GM12878 (cell line): ENCODE measurements around the gene CCDC110. TPM values are rescaled to one million over a fixed set of nuclear protein-coding genes. Genes with fewer than 3 reads are reported as not detected.

ENCODE experiments used
- CHD4 ChIP-seq: fragments of 200-600 bp; sonication (generic); IDR thresholded peaks from 2 replicates; pipeline ENCODE4 v1.6.1; 2016; ENCODE audit warnings: mild to moderate bottlenecking
- ESRRA ChIP-seq: IDR thresholded peaks from 2 replicates; pipeline ENCODE4 v1.6.1; 2012; ENCODE audit warnings: mild to moderate bottlenecking, low read length, improper control_type of control experiment
- ETV6 ChIP-seq, 2 experiments: fragments of 450-650 bp in 1 of 2; IDR thresholded peaks in 1 of 2; conservative IDR thresholded peaks in 1 of 2; 2 replicates each; pipeline ENCODE4 v1.6.1; 2014; ENCODE audit warnings: antibody characterized with exemption in 1 of 2, borderline replicate concordance in 1 of 2, low read depth in 1 of 2, mild to moderate bottlenecking in 1 of 2, moderate library complexity in 1 of 2
- GATAD2B ChIP-seq: fragments of 450-650 bp; conservative IDR thresholded peaks from 2 replicates; pipeline ENCODE4 v1.6.1; 2017; ENCODE audit warnings: low read depth, mild to moderate bottlenecking, moderate library complexity
- HCFC1 ChIP-seq: fragments of 150-350 bp; IDR thresholded peaks from 2 replicates; pipeline ENCODE4 v1.6.1; 2014; ENCODE audit warnings: low read length
- HDAC6 ChIP-seq: fragments of 200-600 bp; sonication (generic); IDR thresholded peaks from one replicate; pipeline ENCODE4 v1.8.0; 2017; ENCODE audit warnings: antibody characterized with exemption; ENCODE audit not compliant: unreplicated experiment
- HDGF ChIP-seq: fragments of 450-650 bp; IDR thresholded peaks from 2 replicates; pipeline ENCODE4 v1.6.1; 2016; ENCODE audit warnings: antibody characterized with exemption
- KDM1A ChIP-seq: fragments of 200-600 bp; sonication (generic); IDR thresholded peaks from 2 replicates; pipeline ENCODE4 v1.6.1; 2016; ENCODE audit warnings: borderline replicate concordance
- KLF5 ChIP-seq: fragments of 450-650 bp; IDR thresholded peaks from 2 replicates; pipeline ENCODE4 v1.6.1; 2014; ENCODE audit warnings: mild to moderate bottlenecking; ENCODE audit not compliant: partially characterized antibody
- MXI1 ChIP-seq: fragments of 150-350 bp; IDR thresholded peaks from 2 replicates; pipeline ENCODE4 v1.6.1; 2011; ENCODE audit warnings: low read depth, mild to moderate bottlenecking, inconsistent platforms, low read length, improper control_type of control experiment
- NBN ChIP-seq: fragments of 450-650 bp; IDR thresholded peaks from 2 replicates; pipeline ENCODE4 v1.6.1; 2016
- NFIC ChIP-seq: IDR thresholded peaks from 2 replicates; pipeline ENCODE4 v1.6.1; 2012; ENCODE audit warnings: low read depth, mild to moderate bottlenecking, inconsistent platforms, low read length, moderate library complexity
- NR2C2 ChIP-seq: IDR thresholded peaks from 2 replicates; pipeline ENCODE4 v1.6.1; 2011; ENCODE audit warnings: borderline replicate concordance, low read depth; ENCODE audit not compliant: control insufficient read depth, insufficient read length
- POLR2AphosphoS2 ChIP-seq: IDR thresholded peaks from 2 replicates; pipeline ENCODE4 v1.6.1; 2011; ENCODE audit warnings: low read depth, mild to moderate bottlenecking, low read length, improper control_type of control experiment, moderate library complexity
- RFX5 ChIP-seq: IDR thresholded peaks from 2 replicates; pipeline ENCODE4 v1.6.1; 2011; ENCODE audit warnings: low read depth, low read length, improper control_type of control experiment
- SIX5 ChIP-seq: IDR thresholded peaks from 2 replicates; pipeline ENCODE4 v1.6.1; 2011; ENCODE audit warnings: mild to moderate bottlenecking, low read depth, low read length, moderate library complexity; ENCODE audit not compliant: severe bottlenecking
- SPI1 ChIP-seq: IDR thresholded peaks from 2 replicates; pipeline ENCODE4 v1.6.1; 2011; ENCODE audit warnings: low read depth, mild to moderate bottlenecking, low read length, moderate library complexity, borderline replicate concordance; ENCODE audit not compliant: insufficient read depth
- SREBF1 ChIP-seq: IDR thresholded peaks from 2 replicates; pipeline ENCODE4 v1.6.1; 2012; ENCODE audit warnings: mild to moderate bottlenecking, low read length
- YBX1 ChIP-seq: fragments of 450-650 bp; IDR thresholded peaks from 2 replicates; pipeline ENCODE4 v1.6.1; 2016; ENCODE audit warnings: antibody characterized with exemption
- YY1 ChIP-seq: IDR thresholded peaks from 2 replicates; pipeline ENCODE4 v1.6.1; 2011; ENCODE audit warnings: low read depth, mild to moderate bottlenecking, low read length
- ZNF384 ChIP-seq: IDR thresholded peaks from 2 replicates; pipeline ENCODE4 v1.6.1; 2012; ENCODE audit warnings: low read depth, mild to moderate bottlenecking, low read length, improper control_type of control experiment, borderline replicate concordance
- ZSCAN29 ChIP-seq: fragments of 450-650 bp; IDR thresholded peaks from 2 replicates; pipeline ENCODE4 v1.6.1; 2017; ENCODE audit warnings: mild to moderate bottlenecking, moderate library complexity
- polyA plus RNA-seq, 11 experiments: library from polyadenylated mRNA; depleted of rRNA in 4 of 11; unstranded in 6 of 11; stranded (reverse) in 5 of 11; fragments of >200 nt; fragmentation: Nextera tagmentation in 4 of 11; fragmentation: Illumina TruSeq in 1 of 11; extraction: Ambion mirVana in 4 of 11; extraction: Trizol in 1 of 11; gene quantifications; 1 replicate in 1 of 11; 2 replicates in 10 of 11; pipeline versions ENCODE4 v1.2.1 to v1.2.3, GENCODE V29; 2011 to 2016; ENCODE audit warnings: inconsistent platforms in 2 of 11, missing spikeins in 2 of 11, low read depth in 1 of 11
- total RNA-seq, 4 experiments: library from RNA; depleted of rRNA in 3 of 4; stranded (reverse); fragments of >200 nt in 3 of 4; fragmentation: Illumina TruSeq in 1 of 4; extraction: Trizol in 1 of 4; gene quantifications; 2 replicates each; pipeline versions ENCODE4 v1.2.1 to v1.2.3, GENCODE V29; 2013 to 2021
- TF ChIP-seq, protein P1 (sequence below): fragments of 450-650 bp; IDR thresholded peaks from 2 replicates; pipeline ENCODE4 v1.6.1; 2017; ENCODE audit warnings: mild to moderate bottlenecking
- TF ChIP-seq, protein P2 (sequence below): IDR thresholded peaks from 2 replicates; pipeline ENCODE4 v1.6.1; 2012; ENCODE audit warnings: low read length, inconsistent platforms
- TF ChIP-seq, protein P3 (sequence below): fragments of 450-650 bp; conservative IDR thresholded peaks from 2 replicates; pipeline ENCODE4 v1.6.1; 2017; ENCODE audit warnings: mild to moderate bottlenecking, moderate library complexity

The CCDC110 gene
- total and polyA plus RNA-seq, 10 of the 15 experiments (the other 5 are each of a cell fraction or from before 2014, with no cell fraction given), result 0.85 to 3.1 (median 2.1) TPM; not detected in 1

DNA sequence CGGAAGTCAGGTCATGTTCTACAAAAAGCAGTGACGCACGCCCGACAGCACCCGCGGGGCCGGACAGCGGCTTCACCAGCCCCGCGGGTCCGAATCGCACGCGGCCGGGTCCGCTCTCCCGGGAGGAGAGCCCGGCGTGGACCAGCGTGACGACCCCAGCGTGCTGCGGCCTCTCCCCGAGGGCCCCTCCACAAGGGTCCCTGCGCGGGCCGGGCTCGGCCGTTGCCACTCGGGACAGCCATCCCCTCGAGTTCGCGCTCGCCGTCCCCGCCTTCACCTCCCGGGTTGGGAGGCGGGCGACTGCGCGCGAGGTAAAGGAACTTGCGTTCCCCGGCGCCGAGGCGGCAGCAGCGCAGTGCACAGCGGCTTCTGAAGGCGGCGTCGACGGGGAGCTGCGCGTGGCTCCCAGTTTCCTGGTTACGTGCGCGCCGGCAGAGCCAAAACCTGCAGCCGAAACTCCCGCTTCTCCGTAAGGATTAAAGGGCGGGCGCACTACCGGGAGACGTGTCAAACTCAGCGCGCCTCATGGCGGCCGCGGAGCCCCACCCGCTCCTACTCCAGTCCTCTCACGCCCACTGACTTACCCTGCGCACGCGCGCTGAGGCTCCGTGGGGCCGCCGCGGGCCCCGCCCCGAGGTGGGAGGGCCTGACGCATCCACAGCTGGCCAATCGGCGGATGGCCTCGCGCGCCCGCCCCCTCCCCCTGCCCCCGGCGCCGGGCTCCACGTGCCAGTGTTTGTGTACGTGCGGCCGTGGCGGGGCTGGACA, 75.4 kb downstream of the CCDC110 start (continued):
- no peak for TF ChIP-seq HDGF
- TF ChIP-seq, protein P1, sequence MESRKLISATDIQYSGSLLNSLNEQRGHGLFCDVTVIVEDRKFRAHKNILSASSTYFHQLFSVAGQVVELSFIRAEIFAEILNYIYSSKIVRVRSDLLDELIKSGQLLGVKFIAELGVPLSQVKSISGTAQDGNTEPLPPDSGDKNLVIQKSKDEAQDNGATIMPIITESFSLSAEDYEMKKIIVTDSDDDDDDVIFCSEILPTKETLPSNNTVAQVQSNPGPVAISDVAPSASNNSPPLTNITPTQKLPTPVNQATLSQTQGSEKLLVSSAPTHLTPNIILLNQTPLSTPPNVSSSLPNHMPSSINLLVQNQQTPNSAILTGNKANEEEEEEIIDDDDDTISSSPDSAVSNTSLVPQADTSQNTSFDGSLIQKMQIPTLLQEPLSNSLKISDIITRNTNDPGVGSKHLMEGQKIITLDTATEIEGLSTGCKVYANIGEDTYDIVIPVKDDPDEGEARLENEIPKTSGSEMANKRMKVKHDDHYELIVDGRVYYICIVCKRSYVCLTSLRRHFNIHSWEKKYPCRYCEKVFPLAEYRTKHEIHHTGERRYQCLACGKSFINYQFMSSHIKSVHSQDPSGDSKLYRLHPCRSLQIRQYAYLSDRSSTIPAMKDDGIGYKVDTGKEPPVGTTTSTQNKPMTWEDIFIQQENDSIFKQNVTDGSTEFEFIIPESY, result 0 out of 2 replicates have a peak, but pooled peaks have one; percentile 20
- no peak for TF ChIP-seq ESRRA
- peak; percentile 90 for TF ChIP-seq HDAC6
- TF ChIP-seq NBN, result peak; percentile 83; the same call in 1 of the 2 replicates
- TF ChIP-seq YBX1, result no peak
- peak; percentile 54; the same call in 1 of the 2 replicates for TF ChIP-seq POLR2AphosphoS2
- 0 out of 2 replicates have a peak, but pooled peaks have one; percentile 18 for TF ChIP-seq ZSCAN29
- TF ChIP-seq HCFC1, result peak; percentile 33; the same call in 1 of the 2 replicates
- peak; percentile 99 for TF ChIP-seq GATAD2B
- peak; percentile 96 for TF ChIP-seq MXI1
- no peak for TF ChIP-seq KDM1A
- no peak for TF ChIP-seq CHD4
- no peak for TF ChIP-seq SPI1
- TF ChIP-seq ETV6 (conservative IDR thresholded peaks at IDR 0.05 in 1 of 2, IDR thresholded peaks at IDR 0.05 in 1 of 2; ENCODE audit: borderline replicate concordance in 1 of 2, low read depth in 1 of 2), result no peak; a peak in 1 of 4 replicates
- peak; percentile 68 for TF ChIP-seq KLF5
- no peak for TF ChIP-seq NR2C2
- TF ChIP-seq SREBF1, result no peak
- TF ChIP-seq, protein P2, sequence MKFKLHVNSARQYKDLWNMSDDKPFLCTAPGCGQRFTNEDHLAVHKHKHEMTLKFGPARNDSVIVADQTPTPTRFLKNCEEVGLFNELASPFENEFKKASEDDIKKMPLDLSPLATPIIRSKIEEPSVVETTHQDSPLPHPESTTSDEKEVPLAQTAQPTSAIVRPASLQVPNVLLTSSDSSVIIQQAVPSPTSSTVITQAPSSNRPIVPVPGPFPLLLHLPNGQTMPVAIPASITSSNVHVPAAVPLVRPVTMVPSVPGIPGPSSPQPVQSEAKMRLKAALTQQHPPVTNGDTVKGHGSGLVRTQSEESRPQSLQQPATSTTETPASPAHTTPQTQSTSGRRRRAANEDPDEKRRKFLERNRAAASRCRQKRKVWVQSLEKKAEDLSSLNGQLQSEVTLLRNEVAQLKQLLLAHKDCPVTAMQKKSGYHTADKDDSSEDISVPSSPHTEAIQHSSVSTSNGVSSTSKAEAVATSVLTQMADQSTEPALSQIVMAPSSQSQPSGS, result 0 out of 2 replicates have a peak, but pooled peaks have one; percentile 47
- peak; percentile 96 for TF ChIP-seq YY1
- TF ChIP-seq SIX5, result no peak
- no peak; the same call in 1 of the 2 replicates for TF ChIP-seq RFX5
- TF ChIP-seq ZNF384, result no peak
- no peak for TF ChIP-seq NFIC
- TF ChIP-seq, protein P3, sequence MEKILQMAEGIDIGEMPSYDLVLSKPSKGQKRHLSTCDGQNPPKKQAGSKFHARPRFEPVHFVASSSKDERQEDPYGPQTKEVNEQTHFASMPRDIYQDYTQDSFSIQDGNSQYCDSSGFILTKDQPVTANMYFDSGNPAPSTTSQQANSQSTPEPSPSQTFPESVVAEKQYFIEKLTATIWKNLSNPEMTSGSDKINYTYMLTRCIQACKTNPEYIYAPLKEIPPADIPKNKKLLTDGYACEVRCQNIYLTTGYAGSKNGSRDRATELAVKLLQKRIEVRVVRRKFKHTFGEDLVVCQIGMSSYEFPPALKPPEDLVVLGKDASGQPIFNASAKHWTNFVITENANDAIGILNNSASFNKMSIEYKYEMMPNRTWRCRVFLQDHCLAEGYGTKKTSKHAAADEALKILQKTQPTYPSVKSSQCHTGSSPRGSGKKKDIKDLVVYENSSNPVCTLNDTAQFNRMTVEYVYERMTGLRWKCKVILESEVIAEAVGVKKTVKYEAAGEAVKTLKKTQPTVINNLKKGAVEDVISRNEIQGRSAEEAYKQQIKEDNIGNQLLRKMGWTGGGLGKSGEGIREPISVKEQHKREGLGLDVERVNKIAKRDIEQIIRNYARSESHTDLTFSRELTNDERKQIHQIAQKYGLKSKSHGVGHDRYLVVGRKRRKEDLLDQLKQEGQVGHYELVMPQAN, result peak; percentile 98
